ENCODE data around the gene BEAN1.

DNA sequence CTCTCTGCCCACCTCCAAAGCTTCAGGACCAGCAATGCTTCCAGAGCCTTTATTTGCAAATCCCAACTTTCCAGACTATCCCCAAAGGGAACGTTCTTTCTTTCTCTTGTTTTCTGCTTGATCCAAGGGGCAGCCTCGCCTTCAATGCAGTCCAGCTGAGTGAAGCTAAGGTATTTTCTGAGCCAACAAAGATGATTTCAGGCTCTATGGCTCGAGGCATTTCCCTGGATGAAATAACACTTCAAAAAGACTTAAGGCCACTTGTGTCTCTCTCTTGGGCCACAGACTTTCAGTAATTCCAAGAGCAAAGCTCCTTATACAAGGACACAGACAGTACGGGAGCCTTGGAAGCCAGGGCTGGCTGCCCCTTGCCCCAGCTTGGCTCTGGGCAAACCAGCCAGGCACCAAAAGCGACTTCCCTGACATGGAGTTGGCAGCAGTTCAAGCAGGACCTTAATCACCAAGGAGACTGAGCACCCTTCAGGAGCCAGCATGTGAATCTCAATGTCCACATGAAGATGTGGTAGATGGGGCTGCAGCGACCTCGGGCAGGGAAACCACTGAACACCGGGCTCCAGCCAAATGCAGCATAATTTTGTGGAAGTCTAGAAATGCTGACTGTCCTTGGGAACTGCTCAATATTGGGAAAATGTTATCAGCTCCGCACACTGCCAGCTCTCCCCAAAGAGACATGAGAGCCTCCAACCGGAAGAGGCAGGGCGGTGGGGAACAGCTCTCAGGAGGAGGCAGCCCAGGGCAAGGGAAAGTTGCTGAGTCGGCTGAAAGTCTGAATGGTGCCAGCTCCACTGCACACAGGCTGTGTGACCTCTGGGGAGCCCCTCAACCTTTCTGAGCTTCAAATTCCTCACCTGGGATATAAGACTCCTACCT, 83.9 kb downstream of the BEAN1 start:
- TF ChIP-seq CTCF (IDR thresholded peaks at IDR 0.05) (no peak), POLR2A (IDR thresholded peaks at IDR 0.05; ENCODE audit: low read depth) (no peak)
